Endothelial cell of coronary artery (primary cell): ENCODE measurements around the gene NRSN2. TPM values are rescaled to one million over a fixed set of nuclear protein-coding genes. Genes with fewer than 3 reads are reported as not detected.

ENCODE experiments used
- total RNA-seq: library from RNA; depleted of rRNA; stranded (reverse); fragments of >200 nt; gene quantifications from 2 replicates; pipeline ENCODE4 v1.2.3, GENCODE V29; 2014

NRSN2 gene
- total RNA-seq, result 12.0 and 15.0 TPM in 2 replicates

GRCh38 chr20:346640-347316 is at the start of gene NRSN2:
NRSN2 (plus strand) TSS chr20:347111; CDS start chr20:349644, 2,533 bp downstream.

GRCh38 chr20:325045-325888 is 21.6 kb upstream of the NRSN2 start, which contains the start of gene SOX12:
SOX12 (plus strand) TSS chr20:325552; CDS start chr20:325925, 373 bp downstream.

Other genes starting within 250 kb of the NRSN2 start
- not detected in 2 replicates for gene DEFB126, start 204.5 kb upstream of the NRSN2 start, total RNA-seq
- gene DEFB127, start 189.7 kb upstream of the NRSN2 start, total RNA-seq, result not detected in 2 replicates
- not detected in 2 replicates for gene DEFB128, start 157.4 kb upstream of the NRSN2 start, total RNA-seq
- not detected in 2 replicates for gene DEFB129, start 119.9 kb upstream of the NRSN2 start, total RNA-seq
- not detected in 2 replicates for gene DEFB132, start 89.4 kb upstream of the NRSN2 start, total RNA-seq
- 3.4 and 3.5 TPM in 2 replicates for gene C20orf96, start 56.4 kb upstream of the NRSN2 start, total RNA-seq
- 16.1 and 18.6 TPM in 2 replicates for gene ZCCHC3, start 49.5 kb upstream of the NRSN2 start, total RNA-seq
- gene SOX12, start 21.6 kb upstream of the NRSN2 start, total RNA-seq, result 4.0 and 4.9 TPM in 2 replicates
- gene TRIB3, start 33.6 kb downstream of the NRSN2 start, total RNA-seq, result 44.6 and 45.9 TPM in 2 replicates
- gene RBCK1, start 61.2 kb downstream of the NRSN2 start, total RNA-seq, result 54.0 and 76.1 TPM in 2 replicates
- gene TBC1D20, start 115.4 kb downstream of the NRSN2 start, total RNA-seq, result 20.1 and 24.7 TPM in 2 replicates
- gene CSNK2A1, start 196.7 kb downstream of the NRSN2 start, total RNA-seq, result 104 and 116 TPM in 2 replicates